HepG2 (cell line): ENCODE measurements around the gene CACNA1H. TPM values are rescaled to one million over a fixed set of nuclear protein-coding genes. Genes with fewer than 3 reads are reported as not detected.
A peak's percentile ranks its signal among the peaks of the same experiment; 100 is the strongest.

ENCODE experiments used
- ATM ChIP-seq: fragments of 450-650 bp; IDR thresholded peaks from 2 replicates; pipeline ENCODE4 v1.7.1; 2017; ENCODE audit warnings: mild to moderate bottlenecking, borderline replicate concordance
- KLF12 ChIP-seq: sonication (generic); formaldehyde crosslinking; IDR thresholded peaks from 2 replicates; pipeline ENCODE4 v1.4.0; 2020; ENCODE audit warnings: missing genetic modification reagents, borderline replicate concordance
- NFIB ChIP-seq: sonication (generic); formaldehyde crosslinking; IDR thresholded peaks from 2 replicates; pipeline ENCODE4 v1.9.0; 2021; ENCODE audit warnings: missing genetic modification reagents, mild to moderate bottlenecking, borderline replicate concordance
- POLR2A ChIP-seq, 2 experiments: IDR thresholded peaks; 2 replicates each; pipeline ENCODE4 v1.6.1; 2011; ENCODE audit warnings: low read depth in 2 of 2, low read length in 2 of 2, mild to moderate bottlenecking in 1 of 2, moderate library complexity in 1 of 2; ENCODE audit not compliant: insufficient read depth in 1 of 2
- RBM22 ChIP-seq: fragments of 200-400 bp; formaldehyde crosslinking; optimal IDR thresholded peaks from 2 replicates; pipeline ENCODE3; 2017; ENCODE audit warnings: mild to moderate bottlenecking, low read length, moderate library complexity
- RNF2 ChIP-seq: fragments of 450-650 bp; conservative IDR thresholded peaks from 2 replicates; pipeline ENCODE4 v1.6.1; 2016; ENCODE audit warnings: low read depth
- SIX1 ChIP-seq: sonication (generic); formaldehyde crosslinking; IDR thresholded peaks from 2 replicates; pipeline ENCODE4 v1.4.0; 2020; ENCODE audit warnings: missing genetic modification reagents, borderline replicate concordance
- SOX13 ChIP-seq, 3 experiments: fragments of 450-650 bp in 1 of 3; sonication (generic) in 1 of 3; formaldehyde crosslinking in 1 of 3; IDR thresholded peaks in 2 of 3; conservative IDR thresholded peaks in 1 of 3; 2 replicates each; pipeline versions ENCODE4 v1.5.0 to v1.6.1; 2016 to 2020; ENCODE audit warnings: antibody characterized with exemption in 1 of 3, mild to moderate bottlenecking in 1 of 3, missing compliant biosample characterization in 1 of 3, missing genetic modification reagents in 1 of 3, moderate library complexity in 1 of 3
- SP5 ChIP-seq: IDR thresholded peaks from 2 replicates; pipeline ENCODE4 v1.6.1; 2016; ENCODE audit warnings: low read depth, borderline replicate concordance
- SPEN ChIP-seq: sonication (generic); formaldehyde crosslinking; IDR thresholded peaks from 2 replicates; pipeline ENCODE4 v1.5.1; 2020; ENCODE audit warnings: low read depth, mild to moderate bottlenecking, missing genetic modification reagents
- SRSF9 ChIP-seq: fragments of 200-400 bp; formaldehyde crosslinking; IDR thresholded peaks from 2 replicates; pipeline ENCODE4 v1.6.1; 2018; ENCODE audit warnings: borderline replicate concordance, mild to moderate bottlenecking, low read depth, low read length; ENCODE audit not compliant: insufficient read depth, poor library complexity, severe bottlenecking
- TBP ChIP-seq: sonication (generic); formaldehyde crosslinking; IDR thresholded peaks from 2 replicates; pipeline ENCODE4 v1.5.0; 2020; ENCODE audit warnings: missing genetic modification reagents
- XRCC5 ChIP-seq: fragments of 200-400 bp; formaldehyde crosslinking; optimal IDR thresholded peaks from 2 replicates; pipeline ENCODE3; 2017; ENCODE audit warnings: mild to moderate bottlenecking, low read length
- ZBTB20 ChIP-seq: sonication (generic); formaldehyde crosslinking; IDR thresholded peaks from 2 replicates; pipeline ENCODE4 v1.8.1; 2023; ENCODE audit warnings: missing genetic modification reagents, low read depth, mild to moderate bottlenecking, borderline replicate concordance
- ZBTB21 ChIP-seq: sonication (generic); formaldehyde crosslinking; IDR thresholded peaks from 2 replicates; pipeline ENCODE4 v1.4.0; 2020; ENCODE audit warnings: missing genetic modification reagents
- ZKSCAN5 ChIP-seq: sonication (generic); formaldehyde crosslinking; IDR thresholded peaks from 2 replicates; pipeline ENCODE4 v1.5.1; 2020; ENCODE audit warnings: mild to moderate bottlenecking, missing genetic modification reagents
- ZNF180 ChIP-seq: sonication (generic); formaldehyde crosslinking; IDR thresholded peaks from 2 replicates; pipeline ENCODE4 v1.4.0; 2020; ENCODE audit warnings: low read depth, missing genetic modification reagents, borderline replicate concordance
- ZNF263 ChIP-seq: sonication (generic); formaldehyde crosslinking; IDR thresholded peaks from 2 replicates; pipeline ENCODE4 v1.4.0; 2020; ENCODE audit warnings: missing genetic modification reagents
- ZNF333 ChIP-seq: sonication (generic); formaldehyde crosslinking; IDR thresholded peaks from 2 replicates; pipeline ENCODE4 v1.4.0; 2020; ENCODE audit warnings: mild to moderate bottlenecking, missing genetic modification reagents, borderline replicate concordance
- ZNF562 ChIP-seq: sonication (generic); formaldehyde crosslinking; IDR thresholded peaks from 2 replicates; pipeline ENCODE4 v1.8.0; 2022; ENCODE audit warnings: missing genetic modification reagents, borderline replicate concordance
- polyA plus RNA-seq, 8 experiments: library from polyadenylated mRNA; depleted of rRNA in 3 of 8; stranded (reverse) in 7 of 8; unstranded in 1 of 8; fragments of >200 nt; fragmentation: Illumina TruSeq in 4 of 8; extraction: Trizol in 4 of 8; gene quantifications; 2 replicates each; pipeline versions ENCODE4 v1.2.1 to v1.2.3, GENCODE V29; 2011 to 2016; ENCODE audit warnings: low read depth in 4 of 8, missing spikeins in 1 of 8, mixed read lengths in 1 of 8; ENCODE audit not compliant: insufficient read depth in 1 of 8
- total RNA-seq, 5 experiments: library from RNA; depleted of rRNA; stranded (reverse); fragments of >200 nt; fragmentation: Illumina TruSeq; extraction: Trizol; gene quantifications; 2 replicates each; pipeline ENCODE4 v1.2.3, GENCODE V29; 2016; ENCODE audit warnings: low read depth in 1 of 5
- TF ChIP-seq, protein P1 (sequence below): sonication (generic); formaldehyde crosslinking; IDR thresholded peaks from 2 replicates; pipeline ENCODE4 v1.8.1; 2023; ENCODE audit warnings: mild to moderate bottlenecking, inconsistent platforms, moderate library complexity, missing genetic modification reagents, borderline replicate concordance
- TF ChIP-seq, protein P2 (sequence below): sonication (generic); formaldehyde crosslinking; IDR thresholded peaks from 2 replicates; pipeline ENCODE4 v1.8.1; 2023; ENCODE audit warnings: missing genetic modification reagents, mild to moderate bottlenecking, borderline replicate concordance
- TF ChIP-seq, protein P3 (sequence below): sonication (generic); formaldehyde crosslinking; IDR thresholded peaks from 2 replicates; pipeline ENCODE4 v1.4.0; 2020; ENCODE audit warnings: missing genetic modification reagents

Gene CACNA1H
- total and polyA plus RNA-seq, 2 of the 13 experiments (the other 11 are each of a cell fraction or from before 2014, with no cell fraction given) = 0.40 to 1.8 TPM

DNA sequence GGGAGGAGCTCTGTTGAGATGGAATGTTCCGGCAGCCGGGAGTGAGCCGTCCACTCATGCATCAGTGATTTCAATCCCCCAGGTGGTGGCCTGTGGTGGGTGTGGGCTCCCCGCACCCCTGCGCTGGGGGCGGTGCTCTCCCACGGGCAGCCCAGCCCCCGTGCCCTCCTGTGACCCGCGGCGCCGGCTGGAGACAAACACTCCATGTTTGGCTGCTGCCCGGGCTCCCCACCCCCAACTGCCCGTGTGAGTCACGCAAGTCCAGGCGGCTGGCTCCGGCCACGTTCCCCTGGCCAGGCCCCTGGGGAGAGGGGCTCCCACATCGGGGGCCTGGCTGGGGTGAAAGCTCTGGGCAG lies 29.4 kb downstream of the CACNA1H start (continued):
- TF ChIP-seq, protein P1, sequence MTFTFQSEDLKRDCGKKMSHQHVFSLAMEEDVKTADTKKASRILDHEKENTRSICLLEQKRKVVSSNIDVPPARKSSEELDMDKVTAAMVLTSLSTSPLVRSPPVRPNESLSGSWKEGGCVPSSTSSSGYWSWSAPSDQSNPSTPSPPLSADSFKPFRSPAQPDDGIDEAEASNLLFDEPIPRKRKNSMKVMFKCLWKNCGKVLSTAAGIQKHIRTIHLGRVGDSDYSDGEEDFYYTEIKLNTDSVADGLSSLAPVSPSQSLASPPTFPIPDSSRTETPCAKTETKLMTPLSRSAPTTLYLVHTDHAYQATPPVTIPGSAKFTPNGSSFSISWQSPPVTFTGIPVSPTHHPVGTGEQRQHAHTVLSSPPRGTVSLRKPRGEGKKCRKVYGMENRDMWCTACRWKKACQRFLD (CRISPR knock-in tag) = no peak
- no peak for TF ChIP-seq SOX13 (IDR thresholded peaks at IDR 0.05)
- peak in 1 of 2 experiments; percentile 22; a peak in 1 of 4 replicates for TF ChIP-seq SOX13 (CRISPR knock-in tag; conservative IDR thresholded peaks at IDR 0.05 in 1 of 2, IDR thresholded peaks at IDR 0.05 in 1 of 2)
- TF ChIP-seq ZBTB21 (CRISPR knock-in tag) = no peak
- no peak for TF ChIP-seq ZNF180 (CRISPR knock-in tag)
- peak; percentile 39; the same call in 1 of the 2 replicates for TF ChIP-seq SP5 (CRISPR knock-in tag)
- no peak for TF ChIP-seq RBM22
- no peak for TF ChIP-seq ZKSCAN5 (CRISPR knock-in tag)
- TF ChIP-seq ZNF263 (CRISPR knock-in tag) = no peak
- TF ChIP-seq TBP (CRISPR knock-in tag) = no peak
- TF ChIP-seq, protein P2, sequence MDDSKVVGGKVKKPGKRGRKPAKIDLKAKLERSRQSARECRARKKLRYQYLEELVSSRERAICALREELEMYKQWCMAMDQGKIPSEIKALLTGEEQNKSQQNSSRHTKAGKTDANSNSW (CRISPR knock-in tag) = no peak
- TF ChIP-seq NFIB (CRISPR knock-in tag) = no peak
- TF ChIP-seq SPEN (CRISPR knock-in tag) = no peak
- no peak for TF ChIP-seq SIX1 (CRISPR knock-in tag)
- no peak for TF ChIP-seq ZNF562 (CRISPR knock-in tag)
- TF ChIP-seq ZBTB20 (CRISPR knock-in tag) = no peak
- TF ChIP-seq, protein P3, sequence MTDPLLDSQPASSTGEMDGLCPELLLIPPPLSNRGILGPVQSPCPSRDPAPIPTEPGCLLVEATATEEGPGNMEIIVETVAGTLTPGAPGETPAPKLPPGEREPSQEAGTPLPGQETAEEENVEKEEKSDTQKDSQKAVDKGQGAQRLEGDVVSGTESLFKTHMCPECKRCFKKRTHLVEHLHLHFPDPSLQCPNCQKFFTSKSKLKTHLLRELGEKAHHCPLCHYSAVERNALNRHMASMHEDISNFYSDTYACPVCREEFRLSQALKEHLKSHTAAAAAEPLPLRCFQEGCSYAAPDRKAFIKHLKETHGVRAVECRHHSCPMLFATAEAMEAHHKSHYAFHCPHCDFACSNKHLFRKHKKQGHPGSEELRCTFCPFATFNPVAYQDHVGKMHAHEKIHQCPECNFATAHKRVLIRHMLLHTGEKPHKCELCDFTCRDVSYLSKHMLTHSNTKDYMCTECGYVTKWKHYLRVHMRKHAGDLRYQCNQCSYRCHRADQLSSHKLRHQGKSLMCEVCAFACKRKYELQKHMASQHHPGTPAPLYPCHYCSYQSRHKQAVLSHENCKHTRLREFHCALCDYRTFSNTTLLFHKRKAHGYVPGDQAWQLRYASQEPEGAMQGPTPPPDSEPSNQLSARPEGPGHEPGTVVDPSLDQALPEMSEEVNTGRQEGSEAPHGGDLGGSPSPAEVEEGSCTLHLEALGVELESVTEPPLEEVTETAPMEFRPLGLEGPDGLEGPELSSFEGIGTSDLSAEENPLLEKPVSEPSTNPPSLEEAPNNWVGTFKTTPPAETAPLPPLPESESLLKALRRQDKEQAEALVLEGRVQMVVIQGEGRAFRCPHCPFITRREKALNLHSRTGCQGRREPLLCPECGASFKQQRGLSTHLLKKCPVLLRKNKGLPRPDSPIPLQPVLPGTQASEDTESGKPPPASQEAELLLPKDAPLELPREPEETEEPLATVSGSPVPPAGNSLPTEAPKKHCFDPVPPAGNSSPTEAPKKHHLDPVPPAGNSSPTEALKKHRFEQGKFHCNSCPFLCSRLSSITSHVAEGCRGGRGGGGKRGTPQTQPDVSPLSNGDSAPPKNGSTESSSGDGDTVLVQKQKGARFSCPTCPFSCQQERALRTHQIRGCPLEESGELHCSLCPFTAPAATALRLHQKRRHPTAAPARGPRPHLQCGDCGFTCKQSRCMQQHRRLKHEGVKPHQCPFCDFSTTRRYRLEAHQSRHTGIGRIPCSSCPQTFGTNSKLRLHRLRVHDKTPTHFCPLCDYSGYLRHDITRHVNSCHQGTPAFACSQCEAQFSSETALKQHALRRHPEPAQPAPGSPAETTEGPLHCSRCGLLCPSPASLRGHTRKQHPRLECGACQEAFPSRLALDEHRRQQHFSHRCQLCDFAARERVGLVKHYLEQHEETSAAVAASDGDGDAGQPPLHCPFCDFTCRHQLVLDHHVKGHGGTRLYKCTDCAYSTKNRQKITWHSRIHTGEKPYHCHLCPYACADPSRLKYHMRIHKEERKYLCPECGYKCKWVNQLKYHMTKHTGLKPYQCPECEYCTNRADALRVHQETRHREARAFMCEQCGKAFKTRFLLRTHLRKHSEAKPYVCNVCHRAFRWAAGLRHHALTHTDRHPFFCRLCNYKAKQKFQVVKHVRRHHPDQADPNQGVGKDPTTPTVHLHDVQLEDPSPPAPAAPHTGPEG (CRISPR knock-in tag) = no peak
- no peak for TF ChIP-seq ZNF333 (CRISPR knock-in tag)
- TF ChIP-seq RNF2 = no peak
- no peak for TF ChIP-seq POLR2A (IDR thresholded peaks at IDR 0.05; ENCODE audit: insufficient read depth in 1 of 2, low read depth in 2 of 2, low read length in 2 of 2)
- TF ChIP-seq KLF12 (CRISPR knock-in tag) = no peak
- no peak for TF ChIP-seq ATM
- TF ChIP-seq SRSF9 = no peak
- no peak for TF ChIP-seq XRCC5
